Neuronal stem cell (in vitro differentiated cells): Measurements from ENCODE around the gene PCDH10.

Experiments used
- DNase-seq: peaks from one replicate; pipeline ENCODE4 v3.0.0-alpha.2; 2013; ENCODE audit warnings: low spot score
- H2AFZ ChIP-seq: one replicate; pipeline ENCODE4 v1.6.1; 2013; ENCODE audit warnings: mild to moderate bottlenecking, low read length, inconsistent platforms
- H2AK5ac ChIP-seq: 2 replicates; pipeline ENCODE4 v1.6.1; 2013; ENCODE audit warnings: low read depth, mild to moderate bottlenecking, inconsistent platforms, low read length, moderate library complexity, mixed read lengths
- H2BK120ac ChIP-seq: 2 replicates; pipeline ENCODE4 v1.6.1; 2013; ENCODE audit warnings: low read depth, mild to moderate bottlenecking, inconsistent platforms, low read length, moderate library complexity, mixed read lengths
- H2BK12ac ChIP-seq: one replicate; pipeline ENCODE4 v1.6.1; 2013; ENCODE audit warnings: low read length, inconsistent platforms
- H2BK15ac ChIP-seq: 2 replicates; pipeline ENCODE4 v1.6.1; 2013; ENCODE audit warnings: mild to moderate bottlenecking, low read length, inconsistent platforms, mixed read lengths
- H2BK5ac ChIP-seq: one replicate; pipeline ENCODE4 v1.6.1; 2013; ENCODE audit warnings: inconsistent platforms, mild to moderate bottlenecking, low read length, moderate library complexity
- H3K14ac ChIP-seq: one replicate; pipeline ENCODE4 v1.6.1; 2013; ENCODE audit warnings: low read length, inconsistent platforms
- H3K18ac ChIP-seq: 2 replicates; pipeline ENCODE4 v1.6.1; 2013; ENCODE audit warnings: low read length, inconsistent platforms
- H3K23ac ChIP-seq: 2 replicates; pipeline ENCODE4 v1.6.1; 2013; ENCODE audit warnings: low read depth, mild to moderate bottlenecking, mixed read lengths, low read length, inconsistent platforms; ENCODE audit not compliant: poor library complexity
- H3K27ac ChIP-seq: replicated peaks from 3 replicates; pipeline ENCODE4 v1.5.1; 2013; ENCODE audit warnings: low read length, inconsistent platforms
- H3K27me3 ChIP-seq, 3 experiments: 2 replicates each; pipeline ENCODE4 v1.6.1; 2013; ENCODE audit warnings: low read length in 3 of 3, mild to moderate bottlenecking in 2 of 3, inconsistent platforms in 1 of 3, low read depth in 1 of 3, mixed read lengths in 1 of 3, moderate library complexity in 1 of 3; ENCODE audit not compliant: control insufficient read depth in 3 of 3, insufficient read depth in 3 of 3
- H3K36me3 ChIP-seq, 2 donors: replicated peaks in 1 of 2; 2 replicates each; pipeline ENCODE4 v1.6.1; 2013; ENCODE audit warnings: low read length in 2 of 2; ENCODE audit not compliant: control insufficient read depth in 2 of 2, insufficient read depth in 2 of 2
- H3K4ac ChIP-seq: 2 replicates; pipeline ENCODE4 v1.6.1; 2013; ENCODE audit warnings: inconsistent platforms, mild to moderate bottlenecking, low read length, moderate library complexity
- H3K4me1 ChIP-seq, 2 donors: 1 replicate in 1 of 2; 2 replicates in 1 of 2; pipeline ENCODE4 v1.6.1; 2013; ENCODE audit warnings: low read length in 2 of 2, low read depth in 1 of 2; ENCODE audit not compliant: control insufficient read depth in 2 of 2, insufficient read depth in 1 of 2
- H3K4me2 ChIP-seq: one replicate; pipeline ENCODE4 v1.6.1; 2013; ENCODE audit warnings: mild to moderate bottlenecking, low read length, inconsistent platforms; ENCODE audit not compliant: insufficient read depth, poor library complexity, severe bottlenecking
- H3K4me3 ChIP-seq, 2 donors: 2 replicates each; pipeline ENCODE4 v1.5.1; 2013; ENCODE audit warnings: low read length in 2 of 2, mild to moderate bottlenecking in 2 of 2, inconsistent platforms in 1 of 2, moderate library complexity in 1 of 2
- H3K79me1 ChIP-seq: one replicate; pipeline ENCODE4 v1.6.1; 2013; ENCODE audit warnings: low read depth, mild to moderate bottlenecking, inconsistent platforms, low read length, moderate library complexity
- H3K9ac ChIP-seq: one replicate; pipeline ENCODE4 v1.6.1; 2013; ENCODE audit warnings: mild to moderate bottlenecking, low read depth, low read length, inconsistent platforms; ENCODE audit not compliant: poor library complexity
- H3K9me3 ChIP-seq, 2 donors: replicated peaks in 1 of 2; 2 replicates each; pipeline versions ENCODE3 to v1.6.1; 2013; ENCODE audit warnings: low read length in 2 of 2, mild to moderate bottlenecking in 2 of 2, inconsistent platforms in 1 of 2, low read depth in 1 of 2, mixed read lengths in 1 of 2, moderate library complexity in 1 of 2; ENCODE audit not compliant: control insufficient read depth in 2 of 2, insufficient read depth in 1 of 2
- H4K8ac ChIP-seq: one replicate; pipeline ENCODE4 v1.6.1; 2013; ENCODE audit warnings: low read depth, mild to moderate bottlenecking, inconsistent platforms, low read length, moderate library complexity
- H4K91ac ChIP-seq: one replicate; pipeline ENCODE4 v1.6.1; 2013; ENCODE audit warnings: low read length, low read depth, mild to moderate bottlenecking, inconsistent platforms; ENCODE audit not compliant: poor library complexity
- WGBS, 2 donors: extraction: QIAGEN DNeasy Blood & Tissue Kit; methylation state at CpG; one replicate each; pipeline ENCODE4 v1.1.7; 2013; ENCODE audit warnings: missing lambda C conversion rate in 2 of 2, mixed read lengths in 1 of 2; ENCODE audit not compliant: insufficient read length in 2 of 2, insufficient replicate concordance in 1 of 2; ENCODE audit errors: extremely low coverage in 2 of 2; 5-methylcytosine and 5-hydroxymethylcytosine counted together

The PCDH10 gene

DNA sequence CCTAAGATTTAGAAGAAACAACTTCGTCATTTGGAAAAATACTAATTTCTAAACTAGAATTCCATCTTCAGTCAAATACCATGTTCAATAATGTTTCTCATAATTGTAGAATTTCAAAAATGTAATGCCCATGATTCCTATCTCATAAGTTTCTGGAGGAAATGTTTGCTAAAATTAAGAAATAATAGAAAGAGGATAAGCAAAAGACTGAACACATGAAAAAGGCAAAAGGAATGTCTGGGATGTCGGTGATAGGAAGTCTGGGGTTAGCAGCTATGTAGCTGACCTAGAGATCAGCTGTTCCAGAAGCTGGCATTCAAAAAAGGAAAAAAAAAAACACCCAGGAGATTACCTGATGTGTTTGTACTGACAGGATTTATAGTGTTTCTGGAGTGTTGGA is 18.9 kb upstream of the PCDH10 start:
- Histone ChIP-seq H3K4me2 (no peak overlapping the region), H3K27me3 (no peaks in the 10 kb centered on the region), H4K91ac (no peak overlapping the region), H3K9me3 (no peaks in the 10 kb centered on the region), H3K36me3 (no peaks in the 10 kb centered on the region), H2AK5ac (no peak overlapping the region), H2AFZ (no peak overlapping the region), H3K9ac (no peak overlapping the region), H2BK5ac (no peak overlapping the region), H3K4me1 (no peaks in the 10 kb centered on the region), H3K27ac (no peak overlapping the region), H2BK15ac (no peak overlapping the region), H3K14ac (no peak overlapping the region), H3K79me1 (no peaks in the 10 kb centered on the region), H3K4ac (no peak overlapping the region), H4K8ac (no peak overlapping the region), H3K4me3 (no peak overlapping the region), H3K23ac (no peak overlapping the region), H2BK120ac (no peak overlapping the region), H3K18ac (no peak overlapping the region), H2BK12ac (no peak overlapping the region)
- DNase-seq: no peak
- WGBS, 2 donors: no CpG with 5 or more reads among the region's 2 CpGs

GRCh38 chr4:133131829-133132460 is 17.1 kb upstream of the PCDH10 start:
- Histone ChIP-seq H3K23ac (no peak overlapping the region), H2AFZ (peak overlapping the region; percentile 76), H2BK120ac (no peak overlapping the region), H3K9me3 (no peaks in the 10 kb centered on the region), H3K4me2 (no peak overlapping the region), H3K14ac (no peak overlapping the region), H3K79me1 (no peaks in the 10 kb centered on the region), H3K4me1 (no peaks in the 10 kb centered on the region), H4K91ac (no peak overlapping the region), H3K36me3 (no peaks in the 10 kb centered on the region), H3K4me3 (no peak overlapping the region), H3K27ac (no peak overlapping the region), H2BK12ac (no peak overlapping the region), H3K18ac (no peak overlapping the region), H2AK5ac (no peak overlapping the region), H4K8ac (no peak overlapping the region), H3K4ac (no peak overlapping the region), H2BK15ac (no peak overlapping the region), H3K9ac (no peak overlapping the region), H2BK5ac (no peak overlapping the region), H3K27me3 (no peaks in the 10 kb centered on the region)
- no CpG with 5 or more reads among the region's 2 CpGs for WGBS, 2 donors
- DNase-seq: no peak

- H2AK5ac ChIP-seq: no peak overlapping the region
- no peak overlapping the region for H3K4me2 ChIP-seq
- no peak for DNase-seq
- no peaks in the 10 kb centered on the region for H3K79me1 ChIP-seq
- no peak overlapping the region for H3K9ac ChIP-seq
- no peak overlapping the region for H2BK120ac ChIP-seq
- H4K91ac ChIP-seq: no peak overlapping the region
- no peaks in the 10 kb centered on the region for H3K36me3 ChIP-seq
- H3K4me1 ChIP-seq: no peaks in the 10 kb centered on the region
- no peak overlapping the region for H4K8ac ChIP-seq
- H3K14ac ChIP-seq: no peak overlapping the region
- no peak overlapping the region for H2AFZ ChIP-seq
- H2BK12ac ChIP-seq: no peak overlapping the region
- no peak overlapping the region for H3K27ac ChIP-seq
- no CpG with 5 or more reads among the region's 3 CpGs for WGBS, 2 donors
- no peak overlapping the region for H3K18ac ChIP-seq
- no peak overlapping the region for H3K23ac ChIP-seq
- H3K9me3 ChIP-seq: no peaks in the 10 kb centered on the region
- no peak overlapping the region for H3K4me3 ChIP-seq
- no peak overlapping the region for H2BK5ac ChIP-seq
- no peak overlapping the region for H2BK15ac ChIP-seq
- no peaks in the 10 kb centered on the region for H3K27me3 ChIP-seq
- H3K4ac ChIP-seq: no peak overlapping the region
Measured at GRCh38 chr4:133136833-133137232, 12.3 kb upstream of the PCDH10 start.

DNA sequence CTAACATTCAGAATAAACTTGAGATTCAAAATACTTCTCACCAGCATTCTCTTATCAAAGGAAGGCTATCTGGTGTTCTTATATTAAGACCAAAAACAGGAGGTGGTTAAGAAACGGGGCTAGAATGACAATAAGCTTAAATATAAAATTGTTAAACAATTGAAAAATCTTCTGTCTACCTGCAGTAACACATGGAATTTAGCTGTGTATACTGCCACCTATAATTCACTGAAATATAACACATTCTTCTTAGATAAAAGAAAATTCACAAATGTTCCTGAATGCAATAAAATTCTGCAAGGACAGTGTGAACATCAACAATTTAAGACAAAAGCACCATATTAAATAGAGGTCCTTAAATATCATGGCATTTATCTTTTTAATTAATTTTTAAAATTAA is 11.5 kb upstream of the PCDH10 start:
- no peaks in the 10 kb centered on the region for H3K79me1 ChIP-seq
- H3K23ac ChIP-seq: no peak overlapping the region
- H3K4me1 ChIP-seq: no peaks in the 10 kb centered on the region
- no peak overlapping the region for H2AK5ac ChIP-seq
- no peak overlapping the region for H2BK12ac ChIP-seq
- no CpG with 5 or more reads among the region's 1 CpG for WGBS, 2 donors
- no peak overlapping the region for H2BK15ac ChIP-seq
- no peaks in the 10 kb centered on the region for H3K36me3 ChIP-seq
- no peak overlapping the region for H2BK120ac ChIP-seq
- H3K4me2 ChIP-seq: no peak overlapping the region
- H3K27me3 ChIP-seq: no peaks in the 10 kb centered on the region
- H3K4ac ChIP-seq: no peak overlapping the region
- no peak overlapping the region for H4K8ac ChIP-seq
- no peak overlapping the region for H3K27ac ChIP-seq
- no peak overlapping the region for H2AFZ ChIP-seq
- H3K14ac ChIP-seq: no peak overlapping the region
- H3K9ac ChIP-seq: no peak overlapping the region
- no peaks in the 10 kb centered on the region for H3K9me3 ChIP-seq
- no peak overlapping the region for H2BK5ac ChIP-seq
- H3K18ac ChIP-seq: no peak overlapping the region
- no peak overlapping the region for H3K4me3 ChIP-seq
- DNase-seq: no peak
- H4K91ac ChIP-seq: no peak overlapping the region
